HEK293T (cell line): ENCODE data around the gene ZNF774.

Source experiments
- ARNT ChIP-seq: fragments of 450-650 bp; IDR thresholded peaks from 2 replicates; pipeline ENCODE4 v1.6.1; 2017; ENCODE audit warnings: mild to moderate bottlenecking
- BHLHE40 ChIP-seq: fragments of 450-650 bp; IDR thresholded peaks from 2 replicates; pipeline ENCODE4 v1.6.1; 2016; ENCODE audit warnings: mild to moderate bottlenecking, moderate library complexity, borderline replicate concordance
- CTBP1 ChIP-seq: fragments of 450-650 bp; IDR thresholded peaks from 2 replicates; pipeline ENCODE4 v1.6.1; 2016; ENCODE audit warnings: borderline replicate concordance
- ELF4 ChIP-seq: fragments of 450-650 bp; IDR thresholded peaks from 2 replicates; pipeline ENCODE4 v1.6.1; 2017; ENCODE audit warnings: antibody characterized with exemption
- FOXK2 ChIP-seq: fragments of 450-650 bp; IDR thresholded peaks from 2 replicates; pipeline ENCODE4 v1.6.1; 2016; ENCODE audit warnings: mild to moderate bottlenecking
- FOXM1 ChIP-seq: fragments of 450-650 bp; IDR thresholded peaks from 2 replicates; pipeline ENCODE4 v1.6.1; 2017; ENCODE audit warnings: mild to moderate bottlenecking, borderline replicate concordance
- L3MBTL2 ChIP-seq: fragments of 450-650 bp; conservative IDR thresholded peaks from 2 replicates; pipeline ENCODE4 v1.6.1; 2016; ENCODE audit warnings: mild to moderate bottlenecking
- LEF1 ChIP-seq: fragments of 450-650 bp; IDR thresholded peaks from 2 replicates; pipeline ENCODE4 v1.6.1; 2017; ENCODE audit warnings: mild to moderate bottlenecking, borderline replicate concordance
- NFRKB ChIP-seq: fragments of 450-650 bp; IDR thresholded peaks from 2 replicates; pipeline ENCODE4 v1.6.1; 2016; ENCODE audit warnings: mild to moderate bottlenecking, moderate library complexity
- PKNOX1 ChIP-seq: fragments of 450-650 bp; IDR thresholded peaks from 2 replicates; pipeline ENCODE4 v1.6.1; 2016
- SP1 ChIP-seq: fragments of 450-650 bp; IDR thresholded peaks from 2 replicates; pipeline ENCODE4 v1.6.1; 2017
- SUZ12 ChIP-seq: fragments of 450-650 bp; IDR thresholded peaks from 2 replicates; pipeline ENCODE4 v1.6.1; 2016; ENCODE audit warnings: mild to moderate bottlenecking
- TARDBP ChIP-seq: fragments of 450-650 bp; IDR thresholded peaks from 2 replicates; pipeline ENCODE4 v1.6.1; 2016
- ZNF384 ChIP-seq: fragments of 450-650 bp; IDR thresholded peaks from 2 replicates; pipeline ENCODE4 v1.6.1; 2016

GRCh38 chr15:90309020-90309419 lies 43.1 kb upstream of the ZNF774 start:
- TF ChIP-seq L3MBTL2 (no peak), SP1 (no peak), FOXM1 (no peak), NFRKB (no peak), FOXK2 (no peak), ELF4 (no peak), LEF1 (no peak), TARDBP (no peak), BHLHE40 (no peak), ZNF384 (no peak), SUZ12 (no peak), PKNOX1 (no peak), ARNT (no peak), CTBP1 (no peak)
